Dendritic cell treated with granulocyte-macrophage colony-stimulating factor and Interleukin-4, amounts not matched to agents 40 ng/mL and 50 ng/mL, for 4 days (primary cell): ENCODE results near the gene ABCC10.
"Not testable (repeated sequence)": the region's sequence is repeated elsewhere in the genome, so short reads cannot be mapped to it uniquely, and the experiment has no call there.

Experiments used
- H3K27ac Mint-ChIP-seq: one replicate; pipeline ENCODE4 v1.8.0; 2022; ENCODE audit warnings: mild to moderate bottlenecking, mixed read lengths
- H3K27me3 Mint-ChIP-seq: one replicate; pipeline ENCODE4 v1.8.0; 2022; ENCODE audit warnings: mild to moderate bottlenecking, mixed read lengths
- H3K36me3 Mint-ChIP-seq: one replicate; pipeline ENCODE4 v1.8.0; 2022; ENCODE audit warnings: low read depth, mixed read lengths
- H3K4me1 Mint-ChIP-seq: one replicate; pipeline ENCODE4 v1.8.0; 2022; ENCODE audit warnings: low read depth, mixed read lengths
- H3K4me3 Mint-ChIP-seq: one replicate; pipeline ENCODE4 v1.8.0; 2022; ENCODE audit warnings: mild to moderate bottlenecking, moderate library complexity, mixed read lengths
- H3K9me3 Mint-ChIP-seq: one replicate; pipeline ENCODE4 v1.8.0; 2022; ENCODE audit warnings: mixed read lengths
- intact Hi-C: fragments of 100-400 bp; cut with micrococcal nuclease; formaldehyde crosslinking; loops from one replicate; pipeline ENCODE4 v1.15.0; 2022

ABCC10 gene

GRCh38 chr6:43425083-43425482 lies 2.3 kb upstream of the ABCC10 start:
- H3K27ac Mint-ChIP-seq, H3K4me3 Mint-ChIP-seq, intact Hi-C loops, H3K9me3 Mint-ChIP-seq: not testable (repeated sequence)
- Mint-ChIP-seq H3K27me3 (peaks cover 12% of the 10 kb centered on the region), H3K4me1 (peaks cover 16% of the 10 kb centered on the region), H3K36me3 (peaks cover 11% of the 10 kb centered on the region)

GRCh38 chr6:43426928-43427405 lies 374 bp upstream of the ABCC10 start:
- no peaks in the 10 kb centered on the region for H3K9me3 Mint-ChIP-seq
- intact Hi-C loops: loop anchor here (1.0 kb wide), 1 partner anchor 58 kb away; the partner anchor contains the start of gene ZNF318
- peak overlapping the region; percentile 95 for H3K4me3 Mint-ChIP-seq
- peaks cover 12% of the 10 kb centered on the region for H3K27me3 Mint-ChIP-seq
- peaks cover 16% of the 10 kb centered on the region for H3K4me1 Mint-ChIP-seq
- peak overlapping the region; percentile 98 for H3K27ac Mint-ChIP-seq
- H3K36me3 Mint-ChIP-seq: peaks cover 21% of the 10 kb centered on the region

GRCh38 chr6:43428112-43428570 lies 800 bp downstream of the ABCC10 start:
- peaks cover 16% of the 10 kb centered on the region for H3K4me1 Mint-ChIP-seq
- intact Hi-C loops: no loop called here
- H3K27ac Mint-ChIP-seq: peak overlapping the region; percentile 98
- H3K4me3 Mint-ChIP-seq: peak overlapping the region; percentile 95
- H3K9me3 Mint-ChIP-seq: no peaks in the 10 kb centered on the region
- H3K27me3 Mint-ChIP-seq: peaks cover 5% of the 10 kb centered on the region
- H3K36me3 Mint-ChIP-seq: peaks cover 33% of the 10 kb centered on the region

GRCh38 chr6:43428874-43429273 lies 1.5 kb downstream of the ABCC10 start:
- H3K4me3 Mint-ChIP-seq: peak overlapping the region; percentile 95
- H3K27ac Mint-ChIP-seq: peak overlapping the region; percentile 98
- peaks cover 5% of the 10 kb centered on the region for H3K27me3 Mint-ChIP-seq
- no peaks in the 10 kb centered on the region for H3K9me3 Mint-ChIP-seq
- H3K36me3 Mint-ChIP-seq: peaks cover 35% of the 10 kb centered on the region
- intact Hi-C loops: no loop called here
- H3K4me1 Mint-ChIP-seq: peaks cover 21% of the 10 kb centered on the region

GRCh38 chr6:43432009-43432945 lies 4.9 kb downstream of the ABCC10 start:
- H3K4me1 Mint-ChIP-seq: peaks cover 25% of the 10 kb centered on the region
- H3K36me3 Mint-ChIP-seq: peaks cover 63% of the 10 kb centered on the region
- H3K4me3 Mint-ChIP-seq: no peak overlapping the region
- H3K27me3 Mint-ChIP-seq: no peaks in the 10 kb centered on the region
- H3K9me3 Mint-ChIP-seq: no peaks in the 10 kb centered on the region
- intact Hi-C loops: no loop called here
- H3K27ac Mint-ChIP-seq: no peak overlapping the region

GRCh38 chr6:43433148-43433547 lies 5.8 kb downstream of the ABCC10 start:
- no peak overlapping the region for H3K27ac Mint-ChIP-seq
- intact Hi-C loops: no loop called here
- no peaks in the 10 kb centered on the region for H3K9me3 Mint-ChIP-seq
- H3K27me3 Mint-ChIP-seq: no peaks in the 10 kb centered on the region
- H3K36me3 Mint-ChIP-seq: peaks cover 63% of the 10 kb centered on the region
- no peak overlapping the region for H3K4me3 Mint-ChIP-seq
- H3K4me1 Mint-ChIP-seq: peaks cover 24% of the 10 kb centered on the region

- intact Hi-C loops: no loop called here
- Mint-ChIP-seq H3K36me3 (peaks cover 72% of the 10 kb centered on the region), H3K27ac (peak overlapping the region; percentile 57), H3K4me1 (peaks cover 13% of the 10 kb centered on the region), H3K9me3 (no peaks in the 10 kb centered on the region), H3K27me3 (no peaks in the 10 kb centered on the region), H3K4me3 (no peak overlapping the region)
Observed at GRCh38 chr6:43434001-43434840, 6.9 kb downstream of the ABCC10 start.

- Mint-ChIP-seq H3K4me3 (no peak overlapping the region), H3K27ac (peak overlapping the region; percentile 57), H3K9me3 (no peaks in the 10 kb centered on the region), H3K4me1 (peaks cover 13% of the 10 kb centered on the region), H3K36me3 (peaks cover 79% of the 10 kb centered on the region), H3K27me3 (no peaks in the 10 kb centered on the region)
- intact Hi-C loops: no loop called here
Observed at GRCh38 chr6:43434943-43435342, 7.6 kb downstream of the ABCC10 start.

- intact Hi-C loops: no loop called here
- peaks cover 13% of the 10 kb centered on the region for H3K4me1 Mint-ChIP-seq
- H3K27ac Mint-ChIP-seq: peak overlapping the region; percentile 31
- peaks cover 88% of the 10 kb centered on the region for H3K36me3 Mint-ChIP-seq
- H3K9me3 Mint-ChIP-seq: no peaks in the 10 kb centered on the region
- H3K4me3 Mint-ChIP-seq: no peak overlapping the region
- no peaks in the 10 kb centered on the region for H3K27me3 Mint-ChIP-seq
Observed at GRCh38 chr6:43435682-43436437, 8.5 kb downstream of the ABCC10 start.

- Mint-ChIP-seq H3K36me3 (peaks cover 90% of the 10 kb centered on the region), H3K4me3 (no peak overlapping the region), H3K4me1 (peaks cover 13% of the 10 kb centered on the region), H3K9me3 (no peaks in the 10 kb centered on the region), H3K27me3 (no peaks in the 10 kb centered on the region), H3K27ac (no peak overlapping the region)
- intact Hi-C loops: no loop called here
Observed at GRCh38 chr6:43436577-43437282, 9.4 kb downstream of the ABCC10 start.

GRCh38 chr6:43437700-43438099 lies 10.4 kb downstream of the ABCC10 start:
- no peak overlapping the region for H3K4me3 Mint-ChIP-seq
- H3K27me3 Mint-ChIP-seq: no peaks in the 10 kb centered on the region
- no peak overlapping the region for H3K27ac Mint-ChIP-seq
- intact Hi-C loops: no loop called here
- peaks cover 90% of the 10 kb centered on the region for H3K36me3 Mint-ChIP-seq
- no peaks in the 10 kb centered on the region for H3K9me3 Mint-ChIP-seq
- peaks cover 13% of the 10 kb centered on the region for H3K4me1 Mint-ChIP-seq

GRCh38 chr6:43442935-43443334 lies 15.6 kb downstream of the ABCC10 start:
- H3K9me3 Mint-ChIP-seq: no peaks in the 10 kb centered on the region
- intact Hi-C loops: no loop called here
- H3K27me3 Mint-ChIP-seq: no peaks in the 10 kb centered on the region
- H3K4me1 Mint-ChIP-seq: no peaks in the 10 kb centered on the region
- H3K27ac Mint-ChIP-seq: no peak overlapping the region
- peaks cover 100% of the 10 kb centered on the region for H3K36me3 Mint-ChIP-seq
- no peak overlapping the region for H3K4me3 Mint-ChIP-seq

- H3K4me3 Mint-ChIP-seq: no peak overlapping the region
Observed at GRCh38 chr6:43444036-43444435, 16.7 kb downstream of the ABCC10 start.

More at GRCh38 chr6:43444036-43444435, 16.7 kb downstream of the ABCC10 start:
- no peaks in the 10 kb centered on the region for H3K4me1 Mint-ChIP-seq
- no peak overlapping the region for H3K27ac Mint-ChIP-seq
- H3K9me3 Mint-ChIP-seq: no peaks in the 10 kb centered on the region
- H3K36me3 Mint-ChIP-seq: peaks cover 100% of the 10 kb centered on the region
- intact Hi-C loops: no loop called here
- no peaks in the 10 kb centered on the region for H3K27me3 Mint-ChIP-seq
